Activated CD8-positive, alpha-beta memory T cell treated with anti-CD3 and anti-CD28 coated beads, Interleukin-2, amount 10 ng/mL, durations not matched to agents 7 days and 5 days (primary cell): ENCODE results near the gene GNPTG. TPM values are rescaled to one million over a fixed set of nuclear protein-coding genes. Genes with fewer than 3 reads are reported as not detected.

Experiments used
- ATAC-seq: fragments of 150-1000 bp; cut with Tn5 transposase; one replicate; pipeline ENCODE4 v1.10.0; 2021; ENCODE audit warnings: moderate library complexity
- CTCF ChIA-PET: fragments of 350-600 bp; sonication (Branson Sonifier 250); formaldehyde crosslinking; loops from one replicate; lab custom pipeline; 2021; ENCODE audit warnings: antibody characterized with exemption; lab: Charles Lee
- DNase-seq: peaks from one replicate; pipeline ENCODE4 v3.0.0-alpha.2; 2020
- H3K27ac Mint-ChIP-seq: one replicate; pipeline ENCODE4 v1.8.0; 2021; ENCODE audit warnings: mild to moderate bottlenecking, mixed read lengths
- H3K27me3 Mint-ChIP-seq: one replicate; pipeline ENCODE4 v1.8.0; 2021; ENCODE audit warnings: mixed read lengths
- H3K36me3 Mint-ChIP-seq: one replicate; pipeline ENCODE4 v1.8.0; 2021; ENCODE audit warnings: mild to moderate bottlenecking, mixed read lengths
- H3K4me1 Mint-ChIP-seq: one replicate; pipeline ENCODE4 v1.8.0; 2021; ENCODE audit warnings: mixed read lengths
- H3K4me3 Mint-ChIP-seq: one replicate; pipeline ENCODE4 v1.8.0; 2021; ENCODE audit warnings: mild to moderate bottlenecking, moderate library complexity, mixed read lengths
- H3K9me3 Mint-ChIP-seq: one replicate; pipeline ENCODE4 v1.8.0; 2022; ENCODE audit warnings: low read depth, mixed read lengths
- total RNA-seq, 2 experiments: library from RNA; stranded (reverse); gene quantifications; one replicate each; pipeline ENCODE4 v1.2.3, GENCODE V29; 2021

GNPTG gene
- total RNA-seq, 2 experiments from 2014 or later, result 29.3 to 33.0 TPM

DNA sequence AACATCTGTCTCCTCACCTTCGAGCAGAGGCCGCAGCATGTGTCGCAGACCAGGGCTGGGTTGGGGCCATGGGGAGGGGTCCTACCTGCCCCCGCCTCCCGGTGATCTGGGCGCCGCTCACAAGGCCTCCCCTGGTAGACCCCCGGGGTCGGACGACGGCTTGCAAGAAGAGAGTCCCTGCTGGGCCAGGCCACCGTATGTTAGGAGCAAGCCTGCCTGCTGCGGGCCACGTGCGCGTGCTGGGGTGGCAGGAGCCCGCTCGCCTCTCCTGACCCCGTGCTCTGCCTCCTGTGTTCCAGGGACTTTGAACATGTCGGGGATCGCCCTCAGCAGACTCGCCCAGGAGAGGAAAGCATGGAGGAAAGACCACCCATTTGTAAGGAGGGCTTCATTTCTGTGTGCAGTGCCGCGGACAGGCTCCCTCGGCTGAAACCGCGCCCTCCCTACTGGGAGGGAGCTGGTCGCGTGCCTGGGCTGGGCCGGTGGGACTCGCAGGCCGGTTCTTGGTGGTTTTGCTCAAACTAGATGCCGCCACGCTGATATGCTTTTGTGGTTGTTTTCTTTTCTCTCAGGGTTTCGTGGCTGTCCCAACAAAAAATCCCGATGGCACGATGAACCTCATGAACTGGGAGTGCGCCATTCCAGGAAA, 37.9 kb upstream of the GNPTG start:
- Mint-ChIP-seq H3K36me3 (peaks cover 48% of the 10 kb centered on the region), H3K27me3 (no peaks in the 10 kb centered on the region), H3K27ac (no peak overlapping the region), H3K9me3 (no peaks in the 10 kb centered on the region), H3K4me1 (peaks cover 32% of the 10 kb centered on the region), H3K4me3 (no peak overlapping the region)
- ATAC-seq (no peak), DNase-seq (no peak)
- CTCF ChIA-PET, result no interaction called here

DNA sequence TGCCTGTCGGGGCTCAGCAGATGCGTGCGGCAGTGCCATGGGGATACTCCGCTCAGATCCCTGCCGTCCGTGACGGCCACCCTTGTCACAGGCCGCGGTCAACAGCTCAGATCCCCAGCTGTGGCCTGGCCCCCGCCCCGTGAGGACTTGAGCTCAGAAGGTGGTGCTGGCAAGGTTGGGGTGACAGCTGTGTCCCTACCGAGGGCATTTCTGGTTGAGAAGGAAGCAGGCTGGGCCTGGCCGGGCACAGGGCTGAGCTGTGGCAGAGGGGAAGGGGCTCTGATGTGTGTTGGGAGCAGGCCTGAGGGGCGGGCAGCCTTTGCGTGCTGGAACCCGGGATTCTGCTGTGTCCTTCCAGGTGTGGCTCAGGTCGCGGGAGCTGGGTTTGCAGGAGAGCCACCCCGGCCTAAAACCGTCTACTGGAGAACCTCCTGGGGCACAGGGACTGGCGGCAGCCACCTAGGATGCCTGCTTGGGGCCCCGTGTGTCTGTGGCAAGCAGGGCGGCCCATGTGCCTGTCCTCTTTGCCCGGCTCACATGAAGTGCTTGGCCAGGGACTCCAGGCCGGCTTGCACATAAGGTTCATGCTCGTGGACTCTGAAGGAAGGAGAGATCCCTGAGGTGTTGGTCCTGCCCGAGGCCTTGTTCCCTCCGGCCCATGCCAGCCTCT, 37.2 kb upstream of the GNPTG start:
- CTCF ChIA-PET, result no interaction called here
- H3K27ac Mint-ChIP-seq, result no peak overlapping the region
- ATAC-seq (no peak), DNase-seq (no peak)
- H3K4me3 Mint-ChIP-seq, result no peak overlapping the region
- no peaks in the 10 kb centered on the region for H3K9me3 Mint-ChIP-seq
- H3K4me1 Mint-ChIP-seq, result peaks cover 31% of the 10 kb centered on the region
- H3K27me3 Mint-ChIP-seq, result no peaks in the 10 kb centered on the region
- H3K36me3 Mint-ChIP-seq, result peaks cover 52% of the 10 kb centered on the region

DNA sequence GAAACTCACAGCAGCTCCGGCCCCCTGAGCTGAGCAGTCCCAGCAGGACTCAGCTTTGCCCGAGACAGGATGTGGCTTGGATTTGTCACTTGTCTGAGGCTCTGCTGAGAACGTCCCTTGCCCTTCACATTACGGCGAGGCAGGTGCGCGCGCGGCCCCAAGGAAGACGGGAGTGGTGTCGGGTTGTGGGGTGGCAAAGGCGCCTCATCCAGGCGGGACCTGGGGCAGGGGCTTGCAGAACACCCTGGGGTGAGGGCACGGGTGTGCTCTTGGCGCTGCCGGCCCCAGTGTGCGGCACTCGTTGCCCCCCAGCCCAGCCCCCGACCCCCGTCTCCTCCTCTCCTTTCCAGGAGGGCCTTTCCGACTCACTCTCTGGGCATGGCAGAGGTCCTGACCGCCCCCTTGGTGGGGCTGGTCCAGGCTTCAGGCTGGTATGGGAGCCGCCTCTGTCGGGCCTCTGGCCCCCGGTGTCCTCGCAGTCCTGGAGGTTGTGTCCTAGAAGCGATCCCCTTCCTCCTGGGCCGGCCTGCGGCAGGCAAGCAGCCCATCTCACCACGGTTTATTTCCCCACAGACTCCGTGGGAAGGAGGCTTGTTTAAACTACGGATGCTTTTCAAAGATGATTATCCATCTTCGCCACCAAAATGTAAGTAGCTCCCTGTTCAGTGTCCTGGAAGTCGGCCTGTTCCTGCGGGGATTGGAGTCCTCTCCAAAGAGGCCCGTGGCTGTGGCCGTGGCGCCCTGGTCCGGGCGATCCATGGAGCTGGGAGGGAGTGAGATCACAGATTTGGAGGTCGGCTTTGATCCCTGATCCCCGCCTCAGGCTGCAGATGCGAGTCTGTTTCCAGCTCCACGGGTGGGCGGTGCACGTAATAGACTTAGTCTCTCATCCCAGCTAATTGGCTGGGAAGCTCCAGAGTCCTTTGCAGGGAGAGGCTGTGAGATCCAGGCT, 36.4 kb upstream of the GNPTG start:
- peaks cover 28% of the 10 kb centered on the region for H3K4me1 Mint-ChIP-seq
- ATAC-seq (no peak), DNase-seq (peak; percentile 32)
- H3K4me3 Mint-ChIP-seq, result no peak overlapping the region
- CTCF ChIA-PET, result no interaction called here
- H3K9me3 Mint-ChIP-seq, result no peaks in the 10 kb centered on the region
- no peaks in the 10 kb centered on the region for H3K27me3 Mint-ChIP-seq
- H3K36me3 Mint-ChIP-seq, result peaks cover 56% of the 10 kb centered on the region
- H3K27ac Mint-ChIP-seq, result no peak overlapping the region

- Mint-ChIP-seq H3K27ac (no peak overlapping the region), H3K4me1 (peaks cover 22% of the 10 kb centered on the region), H3K4me3 (no peak overlapping the region), H3K27me3 (no peaks in the 10 kb centered on the region), H3K9me3 (no peaks in the 10 kb centered on the region), H3K36me3 (peaks cover 56% of the 10 kb centered on the region)
- CTCF ChIA-PET, result no interaction called here
- ATAC-seq (no peak), DNase-seq (no peak)
These were observed 35.7 kb upstream of the GNPTG start for GRCh38 chr16:1316033-1316405.

GRCh38 chr16:1317479-1318267, 34.1 kb upstream of the GNPTG start:
- H3K4me1 Mint-ChIP-seq, result peaks cover 12% of the 10 kb centered on the region
- H3K4me3 Mint-ChIP-seq, result no peak overlapping the region
- no peaks in the 10 kb centered on the region for H3K9me3 Mint-ChIP-seq
- H3K27ac Mint-ChIP-seq, result no peak overlapping the region
- no peaks in the 10 kb centered on the region for H3K27me3 Mint-ChIP-seq
- DNase-seq (peak; percentile 37), ATAC-seq (no peak)
- peaks cover 57% of the 10 kb centered on the region for H3K36me3 Mint-ChIP-seq
- CTCF ChIA-PET, result no interaction called here

DNA sequence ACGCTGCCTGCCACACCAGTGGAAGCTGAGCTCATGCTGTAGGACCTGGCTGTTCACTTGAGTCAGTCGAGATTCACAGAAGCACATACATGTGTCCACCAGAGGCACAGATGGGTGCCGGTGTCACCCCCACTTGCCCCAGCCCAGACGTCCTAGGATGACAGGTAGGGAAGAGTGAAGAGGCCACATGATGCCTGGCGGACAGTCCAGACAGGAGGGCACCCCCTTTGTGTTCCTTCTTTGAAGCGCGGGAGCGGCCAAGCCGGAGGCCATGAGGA, 33.5 kb upstream of the GNPTG start:
- DNase-seq, result no peak
- H3K36me3 Mint-ChIP-seq, result peaks cover 57% of the 10 kb centered on the region
- CTCF ChIA-PET, result no interaction called here
- ATAC-seq, result no peak
- no peak overlapping the region for H3K27ac Mint-ChIP-seq
- H3K27me3 Mint-ChIP-seq, result no peaks in the 10 kb centered on the region
- H3K4me3 Mint-ChIP-seq, result no peak overlapping the region
- H3K9me3 Mint-ChIP-seq, result no peaks in the 10 kb centered on the region
- H3K4me1 Mint-ChIP-seq, result peaks cover 7% of the 10 kb centered on the region

GRCh38 chr16:1319041-1319440, 32.7 kb upstream of the GNPTG start:
- ATAC-seq (no peak), DNase-seq (peak; percentile 37)
- H3K9me3 Mint-ChIP-seq, result no peaks in the 10 kb centered on the region
- no peak overlapping the region for H3K4me3 Mint-ChIP-seq
- H3K36me3 Mint-ChIP-seq, result peaks cover 59% of the 10 kb centered on the region
- CTCF ChIA-PET, result no interaction called here
- no peaks in the 10 kb centered on the region for H3K27me3 Mint-ChIP-seq
- H3K27ac Mint-ChIP-seq, result no peak overlapping the region
- H3K4me1 Mint-ChIP-seq, result peaks cover 7% of the 10 kb centered on the region

DNA sequence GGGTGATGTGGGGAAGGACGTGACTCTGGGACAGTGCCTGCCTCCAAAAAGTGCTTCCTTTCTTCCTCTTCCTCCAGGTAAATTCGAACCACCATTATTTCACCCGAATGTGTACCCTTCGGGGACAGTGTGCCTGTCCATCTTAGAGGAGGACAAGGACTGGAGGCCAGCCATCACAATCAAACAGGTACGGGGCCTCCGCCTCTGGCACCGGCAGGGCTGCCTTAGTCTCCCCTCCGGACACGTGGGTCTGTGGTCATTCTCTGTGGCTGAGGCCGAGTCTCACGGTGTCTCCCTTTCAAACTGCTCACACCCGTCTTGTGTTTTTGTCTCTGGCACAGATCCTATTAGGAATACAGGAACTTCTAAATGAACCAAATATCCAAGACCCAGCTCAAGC, 31.6 kb upstream of the GNPTG start:
- DNase-seq, result no peak
- Mint-ChIP-seq H3K27me3 (no peaks in the 10 kb centered on the region), H3K36me3 (peaks cover 57% of the 10 kb centered on the region), H3K27ac (no peak overlapping the region), H3K4me3 (no peak overlapping the region), H3K9me3 (no peaks in the 10 kb centered on the region), H3K4me1 (peaks cover 2% of the 10 kb centered on the region)
- CTCF ChIA-PET, result no interaction called here
- ATAC-seq, result no peak

DNA sequence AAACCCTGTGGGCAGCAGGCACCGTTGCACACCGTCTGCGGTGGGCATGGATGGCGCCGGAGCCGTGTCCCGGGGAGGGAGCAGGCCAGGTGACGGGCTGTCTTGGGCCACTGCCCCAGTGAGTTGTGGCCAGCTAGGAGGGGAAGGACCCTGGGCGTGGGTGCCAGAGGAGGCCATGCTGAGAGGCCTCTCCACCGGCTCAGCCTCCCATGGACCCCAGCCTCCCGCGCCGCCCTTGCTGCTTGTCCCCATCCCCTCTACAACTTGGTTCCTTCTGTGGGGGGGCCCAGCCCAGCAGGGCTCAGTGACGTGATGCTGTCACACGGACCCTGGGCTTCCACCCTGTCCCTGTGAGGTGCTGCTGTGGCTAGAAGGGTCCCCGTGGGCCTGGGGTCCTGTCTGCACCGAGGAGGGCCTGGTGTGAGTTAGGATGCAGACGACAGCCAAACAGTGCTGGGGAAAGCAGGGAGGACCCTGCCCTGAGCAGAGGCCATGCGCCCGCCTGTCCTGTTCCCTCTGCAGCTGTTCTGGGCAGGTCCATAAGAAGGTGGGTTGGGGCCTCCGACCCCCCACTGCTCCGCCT, 31.0 kb upstream of the GNPTG start:
- no peak for DNase-seq
- Mint-ChIP-seq H3K4me3 (no peak overlapping the region), H3K27me3 (no peaks in the 10 kb centered on the region), H3K9me3 (no peaks in the 10 kb centered on the region), H3K4me1 (no peaks in the 10 kb centered on the region), H3K36me3 (peaks cover 53% of the 10 kb centered on the region), H3K27ac (no peak overlapping the region)
- ATAC-seq, result no peak
- CTCF ChIA-PET, result no interaction called here

DNA sequence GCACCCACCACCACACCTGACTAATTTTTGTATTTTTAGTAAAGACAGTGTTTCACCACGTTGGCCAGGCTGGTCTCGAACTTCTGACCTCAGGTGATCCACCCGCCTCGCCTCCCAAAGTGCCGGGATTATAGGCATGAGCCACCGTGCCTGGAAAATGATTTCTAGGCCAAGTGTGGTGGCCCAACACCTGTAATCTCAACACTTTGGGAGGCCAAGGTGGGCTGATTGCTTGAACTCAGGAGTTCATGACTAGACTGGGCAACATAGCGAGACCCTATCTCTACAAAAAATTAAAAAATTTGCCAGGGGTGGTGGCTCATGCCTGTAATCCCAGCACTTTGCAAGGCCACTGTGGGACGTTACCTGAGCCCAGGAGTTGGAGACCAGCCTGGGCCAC, 29.3 kb upstream of the GNPTG start:
- DNase-seq (no peak), ATAC-seq (no peak)
- Mint-ChIP-seq H3K36me3 (peaks cover 41% of the 10 kb centered on the region), H3K9me3 (no peaks in the 10 kb centered on the region), H3K4me3 (no peak overlapping the region), H3K27me3 (no peaks in the 10 kb centered on the region), H3K4me1 (no peaks in the 10 kb centered on the region), H3K27ac (no peak overlapping the region)
- CTCF ChIA-PET, result no interaction called here

- CTCF ChIA-PET, result interaction anchor here (0.6 kb wide), 1 partner anchor 40 kb away, joined by 3 read pairs; no protein-coding TSS in a partner anchor
These were observed 28.2 kb upstream of the GNPTG start for GRCh38 chr16:1323296-1324239.

DNA sequence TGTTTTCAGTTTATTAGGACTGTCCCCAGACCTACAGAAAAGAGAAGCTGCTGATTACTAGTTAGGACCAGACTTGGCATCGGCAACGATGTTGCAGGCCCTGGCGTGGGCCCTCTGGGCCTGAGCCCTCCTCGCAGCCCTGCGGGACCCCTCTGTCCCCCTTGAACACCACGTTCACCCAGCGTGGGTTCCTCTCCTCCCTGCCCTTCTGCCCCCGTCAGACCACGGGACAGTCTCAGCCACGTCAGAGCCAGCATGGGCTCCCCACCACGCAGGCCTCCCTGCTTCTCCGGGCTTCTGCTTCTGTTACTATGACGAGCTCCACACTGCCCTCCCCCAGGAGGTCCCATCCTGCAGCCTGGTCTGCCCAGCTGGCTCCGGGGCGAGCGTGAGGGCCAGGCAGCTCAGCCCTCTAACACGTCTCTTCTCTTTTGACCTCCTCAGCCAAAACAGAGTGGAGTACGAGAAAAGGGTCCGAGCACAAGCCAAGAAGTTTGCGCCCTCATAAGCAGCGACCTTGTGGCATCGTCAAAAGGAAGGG, 27.4 kb upstream of the GNPTG start:
- ATAC-seq (no peak), DNase-seq (no peak)
- no peak overlapping the region for H3K27ac Mint-ChIP-seq
- no peaks in the 10 kb centered on the region for H3K27me3 Mint-ChIP-seq
- H3K9me3 Mint-ChIP-seq, result no peaks in the 10 kb centered on the region
- peaks cover 26% of the 10 kb centered on the region for H3K36me3 Mint-ChIP-seq
- CTCF ChIA-PET, result interaction anchor here (0.6 kb wide), 1 partner anchor 39 kb away, joined by 3 read pairs; no protein-coding TSS in a partner anchor
- H3K4me3 Mint-ChIP-seq, result no peak overlapping the region
- no peaks in the 10 kb centered on the region for H3K4me1 Mint-ChIP-seq

More at GRCh38 chr16:1323296-1324239, 28.2 kb upstream of the GNPTG start:
- Mint-ChIP-seq H3K4me1 (no peaks in the 10 kb centered on the region), H3K9me3 (no peaks in the 10 kb centered on the region), H3K27ac (no peak overlapping the region), H3K27me3 (no peaks in the 10 kb centered on the region), H3K4me3 (no peak overlapping the region), H3K36me3 (peaks cover 30% of the 10 kb centered on the region)
- peak; percentile 11 for ATAC-seq
- no peak for DNase-seq
